Skeletal muscle satellite cell (primary cell): ENCODE data around the gene SLC25A19.
"Not testable (repeated sequence)": the region's sequence is repeated elsewhere in the genome, so short reads cannot be mapped to it uniquely, and the experiment has no call there.

Experiments
- H3K27me3 ChIP-seq: 2 replicates; pipeline ENCODE4 v1.7.0; 2013; ENCODE audit warnings: low read length; ENCODE audit not compliant: control insufficient read depth, insufficient read depth
- H3K36me3 ChIP-seq: 2 replicates; pipeline ENCODE4 v1.7.0; 2013; ENCODE audit warnings: mild to moderate bottlenecking, control low read depth, low read length; ENCODE audit not compliant: insufficient read depth
- H3K4me1 ChIP-seq: 2 replicates; pipeline ENCODE4 v1.7.0; 2013; ENCODE audit warnings: low read length; ENCODE audit not compliant: control insufficient read depth, insufficient read depth
- H3K4me2 ChIP-seq: 2 replicates; pipeline ENCODE4 v1.7.0; 2013; ENCODE audit warnings: mild to moderate bottlenecking, low read length
- H3K4me3 ChIP-seq: 2 replicates; pipeline ENCODE4 v1.7.0; 2013; ENCODE audit warnings: low read length
- H3K9ac ChIP-seq: 2 replicates; pipeline ENCODE4 v1.7.0; 2013; ENCODE audit warnings: mild to moderate bottlenecking, low read depth, low read length, moderate library complexity
- H3K9me3 ChIP-seq: replicated peaks from 2 replicates; pipeline ENCODE4 v1.7.0; 2013; ENCODE audit warnings: mild to moderate bottlenecking, control low read depth, low read length

Gene SLC25A19

GRCh38 chr17:75263055-75263454 is 26.2 kb downstream of the SLC25A19 start:
- peak overlapping the region; percentile 98 for H3K4me2 ChIP-seq
- peak overlapping the region; percentile 95 for H3K9ac ChIP-seq
- H3K36me3 ChIP-seq = peaks cover 37% of the 10 kb centered on the region
- no peak overlapping the region for H3K4me3 ChIP-seq
- H3K27me3 ChIP-seq = no peaks in the 10 kb centered on the region
- H3K9me3 ChIP-seq = no peaks in the 10 kb centered on the region
- H3K4me1 ChIP-seq = peaks cover 29% of the 10 kb centered on the region

DNA sequence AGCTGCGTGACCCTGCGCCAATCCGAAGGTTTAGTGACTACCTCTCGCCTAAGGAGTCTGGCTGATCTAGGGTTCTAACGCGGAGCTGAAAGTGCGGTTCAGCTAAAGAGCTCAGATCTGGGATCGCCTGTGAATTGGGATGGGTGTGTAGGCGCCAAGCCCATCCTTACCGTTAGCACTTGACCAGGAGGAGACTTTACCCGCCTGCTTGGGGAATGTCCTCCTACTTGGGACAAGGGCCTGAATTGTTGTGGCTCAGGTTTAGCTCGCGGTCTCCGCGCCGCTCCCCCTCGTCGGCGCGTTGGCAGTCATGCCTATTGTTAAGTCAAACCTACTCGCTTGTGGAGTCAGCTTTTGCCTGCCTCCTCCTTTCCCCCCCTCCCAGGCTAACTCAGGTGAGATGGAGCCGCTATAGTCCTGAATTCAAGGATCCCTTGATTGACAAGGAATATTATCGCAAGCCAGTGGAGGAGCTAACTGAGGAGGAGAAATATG is 27.1 kb downstream of the SLC25A19 start:
- H3K27me3 ChIP-seq = no peaks in the 10 kb centered on the region
- H3K9ac ChIP-seq = peak overlapping the region; percentile 95
- H3K4me2 ChIP-seq = peak overlapping the region; percentile 98
- H3K4me3 ChIP-seq = peak overlapping the region; percentile 94
- peaks cover 27% of the 10 kb centered on the region for H3K4me1 ChIP-seq
- no peaks in the 10 kb centered on the region for H3K9me3 ChIP-seq
- peaks cover 35% of the 10 kb centered on the region for H3K36me3 ChIP-seq

DNA sequence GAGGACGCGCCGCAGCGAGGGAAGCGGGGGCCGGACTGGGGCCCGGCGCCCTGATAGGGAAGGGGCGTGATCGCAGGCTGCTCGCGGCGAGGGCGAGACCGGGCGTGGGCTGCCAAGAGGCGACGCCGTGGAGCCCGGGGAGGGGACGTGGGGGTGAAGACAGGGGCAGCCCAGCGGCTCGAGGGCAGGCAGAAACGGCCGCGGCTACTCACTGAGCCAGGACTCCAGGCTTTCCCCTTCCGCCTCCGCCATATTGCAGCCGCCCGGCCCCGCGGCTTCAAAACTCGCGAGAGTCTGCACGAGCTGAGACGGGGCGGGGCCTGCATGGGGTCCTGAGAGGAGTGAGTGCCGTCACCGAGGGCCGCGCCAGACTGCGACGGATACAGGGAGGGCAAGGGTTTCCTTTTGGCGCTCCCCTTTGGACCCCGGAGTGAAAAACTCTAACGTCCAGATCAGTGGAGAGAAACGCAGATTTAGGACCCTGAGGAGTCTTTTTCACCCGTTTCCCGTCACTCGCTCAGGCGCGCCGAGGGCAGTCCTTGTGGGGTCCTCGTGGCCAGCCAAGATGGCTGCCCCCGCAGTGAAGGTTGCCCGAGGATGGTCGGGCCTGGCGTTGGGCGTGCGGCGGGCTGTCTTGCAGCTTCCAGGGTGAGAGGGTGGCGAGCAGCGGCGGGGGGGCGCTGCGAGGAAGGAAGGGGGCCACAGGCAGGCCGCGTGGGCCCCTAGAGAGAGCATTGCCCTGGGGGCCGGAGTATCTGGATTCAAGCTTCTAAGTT is 27.7 kb downstream of the SLC25A19 start, which contains the start of the genes GGA3 and MRPS7:
TSS of gene GGA3 (minus strand) at position 271 of the 776 bp plus-strand sequence. CDS start at position 252, 19 bp downstream.
TSS of gene MRPS7 (plus strand) at position 544 of the 776 bp plus-strand sequence. CDS start at position 566, 22 bp downstream.
- peak within 1 kb of the TSS; percentile 94 for H3K4me3 ChIP-seq
- peaks cover 30% of the 10 kb centered on the region for H3K36me3 ChIP-seq
- no peaks in the 10 kb centered on the region for H3K27me3 ChIP-seq
- peaks cover 21% of the 10 kb centered on the region for H3K4me1 ChIP-seq
- H3K9me3 ChIP-seq = no peaks in the 10 kb centered on the region
- peak within 1 kb of the TSS; percentile 95 for H3K9ac ChIP-seq
- peak within 1 kb of the TSS; percentile 98 for H3K4me2 ChIP-seq

DNA sequence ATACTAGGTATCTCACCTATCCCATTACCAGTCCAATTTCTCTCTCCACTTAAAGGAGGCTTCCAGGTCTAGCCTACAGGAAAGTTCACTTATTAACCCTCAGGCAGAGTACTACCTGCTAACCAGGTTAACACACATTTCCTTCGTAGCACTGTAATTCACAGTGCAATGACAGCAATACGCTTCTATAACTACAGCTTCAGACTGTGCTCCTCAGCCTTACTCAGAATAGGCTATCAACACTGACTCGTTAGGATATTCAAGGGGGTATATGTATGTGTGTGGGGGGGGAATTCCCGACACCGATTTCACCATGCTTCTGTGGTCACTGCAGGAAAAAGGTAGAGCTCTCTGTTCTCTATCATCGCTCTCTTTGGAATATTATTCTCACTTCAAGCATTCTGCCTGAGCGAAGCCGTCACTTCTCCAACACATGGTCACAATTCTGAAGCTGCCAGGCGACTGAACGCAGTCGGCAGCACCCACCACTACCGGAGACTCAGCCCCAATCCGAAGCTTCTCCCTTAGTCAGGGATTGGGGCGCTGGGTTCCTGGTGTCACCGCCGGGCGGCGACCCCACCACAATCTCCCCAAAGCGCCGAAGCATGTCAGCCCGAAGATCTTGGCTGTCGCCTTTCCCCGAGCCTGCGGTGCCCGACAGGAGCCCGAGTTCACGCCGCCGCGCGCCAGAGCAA is 28.4 kb downstream of the SLC25A19 start:
- no peaks in the 10 kb centered on the region for H3K27me3 ChIP-seq
- H3K36me3 ChIP-seq = peaks cover 23% of the 10 kb centered on the region
- H3K4me3 ChIP-seq = peak overlapping the region; percentile 94

GRCh38 chr17:75257228-75257627 is 32.0 kb downstream of the SLC25A19 start:
- peaks cover 14% of the 10 kb centered on the region for H3K4me1 ChIP-seq
- not testable (repeated sequence) for H3K9ac ChIP-seq, H3K36me3 ChIP-seq, H3K27me3 ChIP-seq, H3K4me2 ChIP-seq, H3K9me3 ChIP-seq, H3K4me3 ChIP-seq

More for the DNA sequence above, 28.4 kb downstream of the SLC25A19 start:
- Histone ChIP-seq H3K9ac (peak overlapping the region; percentile 95), H3K4me1 (peaks cover 21% of the 10 kb centered on the region), H3K9me3 (no peaks in the 10 kb centered on the region), H3K4me2 (peak overlapping the region; percentile 98)

DNA sequence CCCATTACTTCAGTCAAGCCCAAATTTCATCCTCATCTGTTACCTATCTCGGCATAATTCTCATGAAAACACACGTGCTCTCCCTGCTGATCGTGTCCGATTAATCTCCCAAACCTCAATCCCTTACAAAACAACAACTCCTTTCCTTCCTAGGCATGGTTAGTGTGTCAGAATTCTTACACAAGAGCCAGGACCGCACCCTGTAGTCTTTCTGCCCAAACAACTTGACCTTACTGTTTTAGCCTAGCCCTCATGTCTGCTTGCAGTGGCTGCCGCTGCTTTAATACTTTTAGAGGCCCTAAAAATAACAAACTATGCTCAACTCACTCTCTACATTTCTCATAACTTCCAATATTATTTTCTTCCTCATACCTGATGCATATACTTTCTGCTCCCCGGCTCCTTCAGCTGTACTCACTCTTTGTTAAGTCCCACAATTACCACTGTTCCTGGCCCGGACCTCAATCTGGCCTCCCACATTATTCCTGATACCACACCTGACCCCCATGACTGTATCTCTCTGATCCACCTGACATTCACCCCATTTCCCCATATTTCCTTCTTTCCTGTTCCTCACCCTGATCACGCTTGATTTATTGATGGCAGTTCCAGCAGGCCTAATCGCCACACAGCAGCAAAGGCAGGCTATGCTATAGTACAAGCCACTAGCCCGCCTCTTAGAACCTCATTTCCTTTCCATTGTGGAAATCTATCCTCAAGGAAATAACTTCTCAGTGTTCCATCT is 33.1 kb downstream of the SLC25A19 start:
- H3K9ac ChIP-seq, H3K4me3 ChIP-seq, H3K9me3 ChIP-seq, H3K4me2 ChIP-seq, H3K36me3 ChIP-seq, H3K27me3 ChIP-seq: not testable (repeated sequence)
- peaks cover 14% of the 10 kb centered on the region for H3K4me1 ChIP-seq

GRCh38 chr17:75252039-75252816 is 37.0 kb downstream of the SLC25A19 start:
- Histone ChIP-seq H3K9me3 (no peaks in the 10 kb centered on the region), H3K27me3 (no peaks in the 10 kb centered on the region), H3K4me3 (no peak overlapping the region), H3K36me3 (no peaks in the 10 kb centered on the region), H3K4me2 (no peak overlapping the region), H3K9ac (no peak overlapping the region), H3K4me1 (peaks cover 8% of the 10 kb centered on the region)

- no peak overlapping the region for H3K9ac ChIP-seq
- peaks cover 8% of the 10 kb centered on the region for H3K4me1 ChIP-seq
- no peaks in the 10 kb centered on the region for H3K9me3 ChIP-seq
- peaks cover 17% of the 10 kb centered on the region for H3K36me3 ChIP-seq
- H3K4me2 ChIP-seq = peak overlapping the region; percentile 80
- H3K27me3 ChIP-seq = no peaks in the 10 kb centered on the region
- peak overlapping the region; percentile 46 for H3K4me3 ChIP-seq
Observed at GRCh38 chr17:75250009-75250471, 39.2 kb downstream of the SLC25A19 start.

- Histone ChIP-seq H3K27me3 (no peaks in the 10 kb centered on the region), H3K4me3 (no peak overlapping the region), H3K4me2 (peak overlapping the region; percentile 80), H3K4me1 (peaks cover 8% of the 10 kb centered on the region), H3K36me3 (peaks cover 22% of the 10 kb centered on the region), H3K9ac (no peak overlapping the region), H3K9me3 (no peaks in the 10 kb centered on the region)
Observed at GRCh38 chr17:75249564-75249963, 39.7 kb downstream of the SLC25A19 start.

DNA sequence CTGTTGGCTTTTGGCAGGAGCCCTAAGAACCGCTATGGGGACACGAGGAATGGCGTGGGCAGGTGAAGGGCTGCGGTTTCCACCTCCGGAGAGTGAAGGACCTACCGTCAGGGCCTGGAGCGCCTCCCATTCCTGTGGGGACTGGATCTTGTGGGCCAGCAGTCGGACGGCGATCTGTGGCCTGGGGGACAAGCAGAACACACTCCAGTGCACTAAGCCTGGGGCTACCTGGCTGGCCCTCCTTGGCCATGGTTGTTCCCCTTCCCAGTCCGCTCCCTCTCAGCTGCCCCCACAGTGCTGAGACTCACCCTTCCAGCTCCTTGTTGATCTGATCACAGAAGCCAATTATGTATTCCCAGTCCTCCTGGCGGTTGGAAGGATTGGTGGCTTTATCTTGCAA is 42.8 kb downstream of the SLC25A19 start:
- H3K9ac ChIP-seq = no peak overlapping the region
- H3K4me2 ChIP-seq = no peak overlapping the region
- H3K4me1 ChIP-seq = peaks cover 18% of the 10 kb centered on the region
- H3K27me3 ChIP-seq = no peaks in the 10 kb centered on the region
- H3K4me3 ChIP-seq = no peak overlapping the region
- H3K36me3 ChIP-seq = peaks cover 51% of the 10 kb centered on the region
- H3K9me3 ChIP-seq = no peaks in the 10 kb centered on the region
